Mesendoderm (in vitro differentiated cells): ENCODE measurements around the gene KDM6A.
A peak's percentile ranks its signal among the peaks of the same experiment; 100 is the strongest.

Source experiments
- DNase-seq: peaks from one replicate; pipeline ENCODE4 v3.0.0; 2013
- H2AK5ac ChIP-seq: 2 replicates; pipeline ENCODE4 v1.6.1; 2013; ENCODE audit warnings: low read length, inconsistent platforms
- H2BK120ac ChIP-seq: 2 replicates; pipeline ENCODE4 v1.6.1; 2013; ENCODE audit warnings: low read depth, mild to moderate bottlenecking, low read length, moderate library complexity, mixed read lengths
- H2BK15ac ChIP-seq: replicated peaks from 2 replicates; pipeline ENCODE4 v1.6.1; 2013; ENCODE audit warnings: low read depth, mild to moderate bottlenecking, moderate library complexity
- H2BK5ac ChIP-seq: 2 replicates; pipeline ENCODE4 v1.6.1; 2013; ENCODE audit warnings: low read length, inconsistent platforms
- H3K18ac ChIP-seq: 2 replicates; pipeline ENCODE4 v1.6.1; 2013; ENCODE audit warnings: mild to moderate bottlenecking, low read length, mixed read lengths
- H3K23ac ChIP-seq: one replicate; pipeline ENCODE4 v1.6.1; 2013; ENCODE audit warnings: low read length
- H3K27ac ChIP-seq: 2 replicates; pipeline ENCODE4 v1.5.1; 2013; ENCODE audit warnings: low read depth, mild to moderate bottlenecking, inconsistent platforms, low read length, moderate library complexity
- H3K27me3 ChIP-seq: 2 replicates; pipeline ENCODE4 v1.6.1; 2013; ENCODE audit warnings: low read length, control low read depth, mild to moderate bottlenecking, inconsistent platforms; ENCODE audit not compliant: insufficient read depth, poor library complexity
- H3K36me3 ChIP-seq: 2 replicates; pipeline ENCODE4 v1.6.1; 2013; ENCODE audit warnings: low read length, inconsistent platforms; ENCODE audit not compliant: control insufficient read depth, insufficient read depth
- H3K4ac ChIP-seq: one replicate; pipeline ENCODE4 v1.6.1; 2013; ENCODE audit warnings: low read depth, mild to moderate bottlenecking, low read length, moderate library complexity
- H3K4me1 ChIP-seq: 2 replicates; pipeline ENCODE4 v1.6.1; 2013; ENCODE audit warnings: low read depth, low read length, inconsistent platforms; ENCODE audit not compliant: control insufficient read depth
- H3K4me2 ChIP-seq: 2 replicates; pipeline ENCODE4 v1.6.1; 2013; ENCODE audit warnings: low read length
- H3K4me3 ChIP-seq: 2 replicates; pipeline ENCODE4 v1.5.1; 2013; ENCODE audit warnings: mild to moderate bottlenecking, low read length
- H3K56ac ChIP-seq: one replicate; pipeline ENCODE4 v1.6.1; 2013; ENCODE audit warnings: low read length
- H3K79me1 ChIP-seq: 2 replicates; pipeline ENCODE4 v1.6.1; 2013; ENCODE audit warnings: low read length, inconsistent platforms
- H3K79me2 ChIP-seq: 2 replicates; pipeline ENCODE4 v1.6.1; 2013; ENCODE audit warnings: mild to moderate bottlenecking, low read length; ENCODE audit not compliant: control insufficient read depth, insufficient read depth
- H3K9ac ChIP-seq: 2 replicates; pipeline ENCODE4 v1.6.1; 2013; ENCODE audit warnings: low read length, inconsistent platforms
- H4K5ac ChIP-seq: one replicate; pipeline ENCODE4 v1.6.1; 2013; ENCODE audit warnings: low read length
- H4K8ac ChIP-seq: one replicate; pipeline ENCODE4 v1.6.1; 2013; ENCODE audit warnings: low read depth, mild to moderate bottlenecking, control low read depth, low read length, moderate library complexity
- WGBS: extraction: QIAGEN DNeasy Blood & Tissue Kit; methylation state at CpG from one replicate; pipeline ENCODE4 v1.1.7; 2013; ENCODE audit warnings: low lambda C conversion rate, missing lambda C conversion rate; ENCODE audit not compliant: insufficient coverage; ENCODE audit errors: extremely low coverage; 5-methylcytosine and 5-hydroxymethylcytosine counted together

Gene KDM6A

GRCh38 chrX:44871931-44872820 lies 812 bp upstream of the KDM6A start:
- Histone ChIP-seq H3K18ac (peak overlapping the region; percentile 54), H3K56ac (peak overlapping the region; percentile 84), H4K8ac (no peak overlapping the region), H2BK15ac (no peak overlapping the region), H2BK5ac (no peak overlapping the region), H4K5ac (no peak overlapping the region), H3K27me3 (no peaks in the 10 kb centered on the region), H3K79me1 (no peaks in the 10 kb centered on the region), H3K4me2 (peak overlapping the region; percentile 44), H3K4me3 (peak overlapping the region; percentile 53), H3K9ac (peak overlapping the region; percentile 80), H2BK120ac (no peak overlapping the region), H2AK5ac (no peak overlapping the region), H3K79me2 (peaks cover 24% of the 10 kb centered on the region), H3K23ac (no peak overlapping the region), H3K27ac (peak overlapping the region; percentile 83), H3K4me1 (no peaks in the 10 kb centered on the region), H3K36me3 (no peaks in the 10 kb centered on the region), H3K4ac (peak overlapping the region; percentile 97)
- DNase-seq: no peak
- no CpG with 5 or more reads among the region's 60 CpGs for WGBS

DNA sequence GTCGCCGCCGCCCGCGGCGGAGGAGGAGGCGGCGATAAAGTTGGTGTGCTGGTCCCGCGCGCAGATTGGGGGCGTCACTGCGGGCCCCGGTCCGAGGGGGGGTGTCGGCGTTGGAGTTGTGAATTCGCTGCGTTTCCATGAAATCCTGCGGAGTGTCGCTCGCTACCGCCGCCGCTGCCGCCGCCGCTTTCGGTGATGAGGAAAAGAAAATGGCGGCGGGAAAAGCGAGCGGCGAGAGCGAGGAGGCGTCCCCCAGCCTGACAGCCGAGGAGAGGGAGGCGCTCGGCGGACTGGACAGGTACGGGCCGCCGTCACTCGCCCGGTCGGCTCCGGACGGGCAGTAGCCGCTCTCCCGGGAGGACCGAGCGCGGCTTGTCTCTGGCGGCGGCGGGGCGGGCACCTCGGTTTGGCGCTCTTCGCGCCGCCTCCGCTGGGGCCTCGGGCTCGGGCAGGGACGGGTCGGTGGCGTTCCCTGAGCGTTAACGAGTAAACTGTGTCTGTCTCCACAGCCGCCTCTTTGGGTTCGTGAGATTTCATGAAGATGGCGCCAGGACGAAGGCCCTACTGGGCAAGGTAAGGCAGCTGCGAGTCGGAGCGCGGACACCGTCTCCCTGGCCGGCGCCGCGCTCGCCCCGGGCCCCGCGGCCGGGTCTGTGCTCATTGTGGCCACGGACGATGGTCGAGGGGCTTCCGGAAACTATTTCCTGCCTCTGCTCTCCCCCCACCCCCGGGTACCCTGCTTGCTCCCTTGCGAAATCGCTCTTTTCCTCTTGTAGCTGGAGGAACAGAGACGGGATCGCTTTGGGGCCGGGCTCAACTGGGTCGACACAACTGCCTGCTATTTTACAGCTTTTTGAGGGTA lies 658 bp downstream of the KDM6A start:
- Histone ChIP-seq H2BK120ac (no peak overlapping the region), H4K5ac (no peak overlapping the region), H3K4me1 (no peaks in the 10 kb centered on the region), H3K4me2 (peak overlapping the region; percentile 59), H3K27ac (peak overlapping the region; percentile 84), H3K9ac (peak overlapping the region; percentile 84), H2AK5ac (no peak overlapping the region), H4K8ac (no peak overlapping the region), H2BK15ac (no peak overlapping the region), H2BK5ac (no peak overlapping the region), H3K36me3 (no peaks in the 10 kb centered on the region), H3K4ac (peak overlapping the region; percentile 62), H3K23ac (no peak overlapping the region), H3K27me3 (no peaks in the 10 kb centered on the region), H3K56ac (peak overlapping the region; percentile 80), H3K79me2 (peaks cover 30% of the 10 kb centered on the region), H3K79me1 (no peaks in the 10 kb centered on the region), H3K18ac (peak overlapping the region; percentile 91), H3K4me3 (peak overlapping the region; percentile 82)
- no CpG with 5 or more reads among the region's 99 CpGs for WGBS
- peak; percentile 43 for DNase-seq

DNA sequence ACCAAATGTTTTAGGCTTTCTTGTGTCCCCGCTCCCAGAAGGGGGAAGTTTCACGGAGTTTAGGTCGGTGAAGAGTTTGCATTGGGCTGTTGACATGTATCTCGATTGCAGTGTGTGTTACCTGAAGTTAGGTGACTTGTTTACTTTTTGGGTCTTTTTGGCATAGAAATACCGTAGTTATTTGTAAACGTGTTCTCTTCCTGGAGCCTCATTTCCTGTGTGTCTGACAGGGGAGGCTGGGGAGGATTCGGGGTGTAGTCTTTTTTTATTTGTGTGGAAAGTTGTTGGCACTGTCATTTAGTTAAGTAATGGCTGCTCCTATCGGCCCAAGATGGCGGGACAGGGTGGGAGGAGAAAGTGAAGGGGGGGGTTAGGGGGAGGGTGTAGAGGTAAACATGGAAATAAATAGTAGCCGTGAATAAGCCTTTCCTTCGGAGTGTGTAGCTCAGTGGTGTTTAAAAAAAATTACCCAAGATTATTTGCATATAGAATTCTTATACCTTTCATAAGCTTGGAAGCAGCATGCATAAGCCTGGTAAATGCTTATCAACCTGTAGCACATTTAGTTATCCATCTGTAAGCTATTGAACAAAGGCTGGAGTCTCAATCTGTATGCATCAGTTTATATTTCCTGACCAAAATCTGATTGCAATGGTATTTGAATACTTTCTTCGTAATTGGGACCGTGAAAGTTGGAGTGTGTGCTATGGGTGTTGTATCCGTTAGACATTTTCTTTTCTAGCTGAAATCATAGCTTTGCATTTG lies 1.6 kb downstream of the KDM6A start:
- DNase-seq: peak; percentile 59

GRCh38 chrX:44875185-44875489 lies 2.1 kb downstream of the KDM6A start:
- Histone ChIP-seq H3K4me3 (no peak overlapping the region), H3K4me2 (peak overlapping the region; percentile 56), H4K8ac (no peak overlapping the region), H2BK5ac (no peak overlapping the region), H3K36me3 (no peaks in the 10 kb centered on the region), H2BK15ac (no peak overlapping the region), H3K9ac (peak overlapping the region; percentile 50), H3K27me3 (no peaks in the 10 kb centered on the region), H3K4me1 (no peaks in the 10 kb centered on the region), H3K79me2 (peaks cover 37% of the 10 kb centered on the region), H3K4ac (no peak overlapping the region), H3K79me1 (no peaks in the 10 kb centered on the region), H4K5ac (no peak overlapping the region), H2BK120ac (no peak overlapping the region), H3K56ac (peak overlapping the region; percentile 49), H2AK5ac (no peak overlapping the region), H3K27ac (no peak overlapping the region), H3K23ac (no peak overlapping the region), H3K18ac (no peak overlapping the region)
- DNase-seq: no peak
- no CpG with 5 or more reads among the region's 5 CpGs for WGBS

More for the DNA sequence above, 1.6 kb downstream of the KDM6A start:
- no CpG with 5 or more reads among the region's 14 CpGs for WGBS
- no peak overlapping the region for H2BK5ac ChIP-seq
- no peak overlapping the region for H2BK15ac ChIP-seq
- H3K27ac ChIP-seq: peak overlapping the region; percentile 84
- H4K8ac ChIP-seq: no peak overlapping the region
- H3K79me2 ChIP-seq: peaks cover 35% of the 10 kb centered on the region
- H2AK5ac ChIP-seq: no peak overlapping the region
- peak overlapping the region; percentile 59 for H3K4me2 ChIP-seq
- H3K4me3 ChIP-seq: peak overlapping the region; percentile 82
- H2BK120ac ChIP-seq: no peak overlapping the region
- H3K4ac ChIP-seq: no peak overlapping the region
- H4K5ac ChIP-seq: no peak overlapping the region
- H3K23ac ChIP-seq: no peak overlapping the region
- peak overlapping the region; percentile 84 for H3K9ac ChIP-seq
- peak overlapping the region; percentile 80 for H3K56ac ChIP-seq
- no peaks in the 10 kb centered on the region for H3K36me3 ChIP-seq
- H3K79me1 ChIP-seq: no peaks in the 10 kb centered on the region
- H3K4me1 ChIP-seq: no peaks in the 10 kb centered on the region
- no peak overlapping the region for H3K18ac ChIP-seq
- H3K27me3 ChIP-seq: no peaks in the 10 kb centered on the region

DNA sequence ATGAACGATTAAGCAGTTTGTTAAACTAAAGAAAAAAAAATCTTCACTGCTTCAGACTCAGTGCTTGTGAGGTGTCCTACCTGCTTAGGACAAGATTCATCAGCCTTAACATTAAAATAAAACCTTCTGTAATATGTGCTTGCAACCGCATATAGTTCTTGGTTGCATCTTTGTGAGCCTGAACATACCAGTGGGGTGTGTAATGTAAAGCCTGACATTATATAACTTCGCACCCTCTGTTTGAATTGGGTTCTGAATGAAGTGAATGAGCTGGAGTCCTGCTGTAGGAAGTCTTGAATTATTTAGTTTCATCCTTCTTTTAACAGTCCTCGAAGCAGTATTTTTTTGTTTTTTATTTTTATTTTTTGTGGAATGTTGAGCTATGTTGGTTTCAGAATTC lies 3.1 kb downstream of the KDM6A start:
- no peak overlapping the region for H3K23ac ChIP-seq
- no peak overlapping the region for H3K4ac ChIP-seq
- no peak overlapping the region for H4K8ac ChIP-seq
- H3K56ac ChIP-seq: no peak overlapping the region
- H3K4me2 ChIP-seq: no peak overlapping the region
- no peak overlapping the region for H3K9ac ChIP-seq
- H3K27ac ChIP-seq: no peak overlapping the region
- no peak for DNase-seq
- H3K79me2 ChIP-seq: peaks cover 46% of the 10 kb centered on the region
- no peak overlapping the region for H3K4me3 ChIP-seq
- H2AK5ac ChIP-seq: no peak overlapping the region
- no peak overlapping the region for H2BK5ac ChIP-seq
- H3K27me3 ChIP-seq: no peaks in the 10 kb centered on the region
- H2BK120ac ChIP-seq: no peak overlapping the region
- no CpG with 5 or more reads among the region's 4 CpGs for WGBS
- H3K79me1 ChIP-seq: no peaks in the 10 kb centered on the region
- no peak overlapping the region for H2BK15ac ChIP-seq
- H3K18ac ChIP-seq: no peak overlapping the region
- H3K4me1 ChIP-seq: no peaks in the 10 kb centered on the region
- no peak overlapping the region for H4K5ac ChIP-seq
- no peaks in the 10 kb centered on the region for H3K36me3 ChIP-seq
